Stimulated activated CD8-positive, alpha-beta memory T cell treated with anti-CD3 and anti-CD28 coated beads, Interleukin-12 subunit alpha, Interleukin-12 subunit beta, amount 100 ng/mL, for 24 hours (primary cell): ENCODE data around the gene CLEC12A.
"Not testable (repeated sequence)": the region's sequence is repeated elsewhere in the genome, so short reads cannot be mapped to it uniquely, and the experiment has no call there.

Experiments used
- DNase-seq: peaks from one replicate; pipeline ENCODE4 v3.0.0-alpha.2; 2020; ENCODE audit errors: extremely low read depth

CLEC12A gene

GRCh38 chr12:9969673-9970072 is 1.5 kb upstream of the CLEC12A start:
- no peak for DNase-seq

GRCh38 chr12:9973949-9974348 is 2.7 kb downstream of the CLEC12A start:
- DNase-seq: no peak

GRCh38 chr12:9974731-9975130 is 3.5 kb downstream of the CLEC12A start:
- not testable (repeated sequence) for DNase-seq

- no peak for DNase-seq
Observed at GRCh38 chr12:9975614-9976013, 4.4 kb downstream of the CLEC12A start.

GRCh38 chr12:9976626-9977025 is 5.4 kb downstream of the CLEC12A start:
- DNase-seq: not testable (repeated sequence)

- no peak for DNase-seq
Observed at GRCh38 chr12:9977916-9978315, 6.7 kb downstream of the CLEC12A start.

GRCh38 chr12:9980126-9980525 is 8.9 kb downstream of the CLEC12A start:
- DNase-seq: no peak

GRCh38 chr12:9991876-9992275 is 20.7 kb downstream of the CLEC12A start:
- no peak for DNase-seq

- no peak for DNase-seq
Observed at GRCh38 chr12:9992296-9992695, 21.1 kb downstream of the CLEC12A start.

- DNase-seq: no peak
Observed at GRCh38 chr12:9999016-9999415, 27.8 kb downstream of the CLEC12A start, which contains the start of gene CLEC1B. Gene CLEC1B, minus strand, starts transcription at chr12:9999121. Its CDS starts 21 bp downstream, at chr12:9999100.

GRCh38 chr12:10001171-10001776 is 30.1 kb downstream of the CLEC12A start:
- no peak for DNase-seq

- DNase-seq: no peak
Observed at GRCh38 chr12:10012630-10013330, 41.6 kb downstream of the CLEC12A start.

GRCh38 chr12:10015450-10015849 is 44.2 kb downstream of the CLEC12A start:
- no peak for DNase-seq

- DNase-seq: no peak
Observed at GRCh38 chr12:10016881-10017280, 45.7 kb downstream of the CLEC12A start.

GRCh38 chr12:10018386-10018785 is 47.2 kb downstream of the CLEC12A start:
- DNase-seq: no peak

GRCh38 chr12:10021342-10021741 is 50.1 kb downstream of the CLEC12A start:
- DNase-seq: no peak

- DNase-seq: no peak
Observed at GRCh38 chr12:10025236-10025635, 54.0 kb downstream of the CLEC12A start.

GRCh38 chr12:10026666-10027065 is 55.5 kb downstream of the CLEC12A start:
- DNase-seq: not testable (repeated sequence)

- no peak for DNase-seq
Observed at GRCh38 chr12:10027311-10027710, 56.1 kb downstream of the CLEC12A start.

GRCh38 chr12:10027721-10028120 is 56.5 kb downstream of the CLEC12A start:
- DNase-seq: no peak

- no peak for DNase-seq
Observed at GRCh38 chr12:10030446-10030845, 59.2 kb downstream of the CLEC12A start, which contains the start of gene CLEC9A. Gene CLEC9A, plus strand, starts transcription at chr12:10030682. Its CDS starts 22,006 bp downstream, at chr12:10052688.

- no peak for DNase-seq
Observed at GRCh38 chr12:10031321-10031720, 60.1 kb downstream of the CLEC12A start.

GRCh38 chr12:10031771-10032175 is 60.6 kb downstream of the CLEC12A start:
- DNase-seq: no peak
